ENCODE results near the gene MT2A. TPM values are rescaled to one million over a fixed set of nuclear protein-coding genes. Genes with fewer than 3 reads are reported as not detected.
A peak's percentile ranks its signal among the peaks of the same experiment; 100 is the strongest.

The MT2A gene
- total and polyA plus RNA-seq, 2 of the 13 experiments (the other 11 are each of a cell fraction or from before 2014, with no cell fraction given), result 135 to 371 TPM

DNA sequence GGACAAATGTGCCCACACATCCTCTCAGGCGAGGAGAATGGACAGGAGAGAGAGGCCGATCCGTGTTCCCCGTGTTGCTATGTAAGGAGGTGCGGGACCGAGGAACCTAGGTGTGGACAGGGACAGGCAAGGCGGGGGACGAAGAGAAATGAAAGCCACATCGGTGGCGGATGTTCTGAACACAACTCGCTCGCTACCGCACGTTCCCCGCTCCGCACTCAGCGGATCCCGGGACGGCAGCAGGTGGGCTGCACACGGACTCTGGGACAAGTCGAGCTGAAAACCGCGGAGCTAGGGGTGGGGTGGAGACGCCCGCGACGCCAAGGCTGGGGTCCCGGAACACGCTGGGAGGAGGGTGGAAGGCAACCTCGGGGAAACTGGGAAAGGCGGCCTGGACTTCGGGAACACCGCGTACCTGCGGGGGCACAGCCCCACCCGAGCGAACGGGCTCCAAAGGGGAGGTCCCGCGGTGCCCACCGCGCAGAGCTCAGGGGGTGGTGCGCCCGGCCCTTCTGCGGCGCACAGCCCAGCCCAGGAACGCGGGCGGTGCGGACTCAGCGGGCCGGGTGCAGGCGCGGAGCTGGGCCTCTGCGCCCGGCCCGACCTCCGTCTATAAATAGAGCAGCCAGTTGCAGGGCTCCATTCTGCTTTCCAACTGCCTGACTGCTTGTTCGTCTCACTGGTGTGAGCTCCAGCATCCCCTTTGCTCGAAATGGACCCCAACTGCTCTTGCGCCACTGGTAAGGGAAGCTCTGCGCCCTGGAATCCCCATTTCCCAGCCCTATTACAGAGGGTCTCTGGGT lies 17.0 kb downstream of the MT2A start, which contains the start of gene MT1E (continued):
- TF ChIP-seq ZFY (CRISPR knock-in tag; IDR thresholded peaks at IDR 0.05) (peak; percentile 72), SALL2 (CRISPR knock-in tag; IDR thresholded peaks at IDR 0.05) (no peak), KAT7 (CRISPR knock-in tag; IDR thresholded peaks at IDR 0.05; ENCODE audit: borderline replicate concordance) (peak; percentile 54; the same call in 1 of the 2 replicates), ZNF274 (CRISPR knock-in tag; IDR thresholded peaks at IDR 0.05) (peak; percentile 16; the same call in 1 of the 2 replicates), HNF4G (IDR thresholded peaks at IDR 0.05; ENCODE audit: borderline replicate concordance, low read depth, low read length) (no peak; the same call in 1 of the 2 replicates), HNF4G (CRISPR knock-in tag; IDR thresholded peaks at IDR 0.05; ENCODE audit: borderline replicate concordance, low read depth) (no peak), ZNF749 (CRISPR knock-in tag; IDR thresholded peaks at IDR 0.05; ENCODE audit: borderline replicate concordance) (0 out of 2 replicates have a peak, but pooled peaks have one; percentile 47), ZNF777 (CRISPR knock-in tag; IDR thresholded peaks at IDR 0.05) (peak; percentile 84), SRY (CRISPR knock-in tag; IDR thresholded peaks at IDR 0.05) (0 out of 2 replicates have a peak, but pooled peaks have one; percentile 52), ZNF501 (CRISPR knock-in tag; IDR thresholded peaks at IDR 0.05) (peak; percentile 18; the same call in 1 of the 2 replicates), TOPORS (CRISPR knock-in tag; IDR thresholded peaks at IDR 0.05) (peak; percentile 74; the same call in 1 of the 2 replicates), ZNF615 (CRISPR knock-in tag; IDR thresholded peaks at IDR 0.05; ENCODE audit: borderline replicate concordance) (peak; percentile 83; the same call in 1 of the 2 replicates), ATRX (CRISPR knock-in tag; IDR thresholded peaks at IDR 0.05; ENCODE audit: borderline replicate concordance) (no peak), NR3C1 (CRISPR knock-in tag; IDR thresholded peaks at IDR 0.05) (no peak), ZNF430 (CRISPR knock-in tag; IDR thresholded peaks at IDR 0.05) (peak; percentile 34; the same call in 1 of the 2 replicates), REL (CRISPR knock-in tag; conservative IDR thresholded peaks at IDR 0.05) (peak; percentile 26; the same call in 1 of the 2 replicates), SETDB1 (CRISPR knock-in tag; IDR thresholded peaks at IDR 0.05; ENCODE audit: borderline replicate concordance) (no peak), PHF20 (CRISPR knock-in tag; IDR thresholded peaks at IDR 0.05) (no peak), ZNF564 (CRISPR knock-in tag; IDR thresholded peaks at IDR 0.05) (peak; percentile 15; the same call in 1 of the 2 replicates), SOX13 (IDR thresholded peaks at IDR 0.05) (no peak), SOX13 (CRISPR knock-in tag; conservative IDR thresholded peaks at IDR 0.05 in 1 of 2, IDR thresholded peaks at IDR 0.05 in 1 of 2) (no peak), ZMYM3 (CRISPR knock-in tag; IDR thresholded peaks at IDR 0.05) (no peak)
- TF ChIP-seq, protein P1, sequence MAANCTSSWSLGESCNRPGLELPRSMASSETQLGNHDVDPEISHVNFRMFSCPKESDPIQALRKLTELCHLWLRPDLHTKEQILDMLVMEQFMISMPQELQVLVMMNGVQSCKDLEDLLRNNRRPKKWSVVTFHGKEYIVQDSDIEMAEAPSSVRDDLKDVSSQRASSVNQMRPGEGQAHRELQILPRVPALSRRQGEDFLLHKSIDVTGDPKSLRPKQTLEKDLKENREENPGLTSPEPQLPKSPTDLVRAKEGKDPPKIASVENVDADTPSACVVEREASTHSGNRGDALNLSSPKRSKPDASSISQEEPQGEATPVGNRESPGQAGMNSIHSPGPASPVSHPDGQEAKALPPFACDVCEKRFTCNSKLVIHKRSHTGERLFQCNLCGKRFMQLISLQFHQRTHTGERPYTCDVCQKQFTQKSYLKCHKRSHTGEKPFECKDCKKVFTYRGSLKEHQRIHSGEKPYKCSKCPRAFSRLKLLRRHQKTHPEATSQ (CRISPR knock-in tag; IDR thresholded peaks at IDR 0.05; ENCODE audit: borderline replicate concordance), result no peak; the same call in 1 of the 2 replicates
- TF ChIP-seq, protein P2, sequence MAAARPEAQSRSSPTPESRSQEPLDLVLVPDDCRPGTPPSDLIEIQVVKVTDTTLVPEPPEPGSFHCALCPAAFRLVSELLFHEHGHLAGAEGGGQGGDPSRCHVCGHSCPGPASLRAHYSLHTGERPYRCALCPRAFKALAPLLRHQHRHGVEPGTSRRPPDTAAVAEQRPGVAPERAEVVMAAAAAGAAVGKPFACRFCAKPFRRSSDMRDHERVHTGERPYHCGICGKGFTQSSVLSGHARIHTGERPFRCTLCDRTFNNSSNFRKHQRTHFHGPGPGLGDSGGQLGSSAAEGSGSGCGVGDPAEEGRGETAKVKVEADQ (CRISPR knock-in tag; IDR thresholded peaks at IDR 0.05; ENCODE audit: borderline replicate concordance), result 0 out of 2 replicates have a peak, but pooled peaks have one; percentile 28
- TF ChIP-seq, protein P3, sequence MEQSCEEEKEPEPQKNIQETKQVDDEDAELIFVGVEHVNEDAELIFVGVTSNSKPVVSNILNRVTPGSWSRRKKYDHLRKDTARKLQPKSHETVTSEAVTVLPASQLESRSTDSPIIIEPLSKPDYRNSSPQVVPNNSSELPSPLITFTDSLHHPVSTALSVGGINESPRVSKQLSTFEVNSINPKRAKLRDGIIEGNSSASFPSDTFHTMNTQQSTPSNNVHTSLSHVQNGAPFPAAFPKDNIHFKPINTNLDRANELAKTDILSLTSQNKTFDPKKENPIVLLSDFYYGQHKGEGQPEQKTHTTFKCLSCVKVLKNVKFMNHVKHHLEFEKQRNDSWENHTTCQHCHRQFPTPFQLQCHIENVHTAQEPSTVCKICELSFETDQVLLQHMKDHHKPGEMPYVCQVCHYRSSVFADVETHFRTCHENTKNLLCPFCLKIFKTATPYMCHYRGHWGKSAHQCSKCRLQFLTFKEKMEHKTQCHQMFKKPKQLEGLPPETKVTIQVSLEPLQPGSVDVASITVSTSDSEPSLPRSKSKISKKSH (CRISPR knock-in tag; IDR thresholded peaks at IDR 0.05; ENCODE audit: borderline replicate concordance), result 0 out of 2 replicates have a peak, but pooled peaks have one; percentile 38
- TF ChIP-seq, protein P4, sequence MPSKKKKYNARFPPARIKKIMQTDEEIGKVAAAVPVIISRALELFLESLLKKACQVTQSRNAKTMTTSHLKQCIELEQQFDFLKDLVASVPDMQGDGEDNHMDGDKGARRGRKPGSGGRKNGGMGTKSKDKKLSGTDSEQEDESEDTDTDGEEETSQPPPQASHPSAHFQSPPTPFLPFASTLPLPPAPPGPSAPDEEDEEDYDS (CRISPR knock-in tag; IDR thresholded peaks at IDR 0.05), result peak; percentile 85
